Measurements from ENCODE around the gene ZNF280B.
"Not testable (repeated sequence)": the region's sequence is repeated elsewhere in the genome, so short reads cannot be mapped to it uniquely, and the experiment has no call there.

ZNF280B gene

GRCh38 chr22:22534604-22535415 is 26.3 kb upstream of the ZNF280B start:
- DNase-seq: no peak

GRCh38 chr22:22533863-22534262 is 25.3 kb upstream of the ZNF280B start:
- no peak for DNase-seq

GRCh38 chr22:22533417-22533816 is 24.9 kb upstream of the ZNF280B start:
- no peak for DNase-seq

GRCh38 chr22:22532547-22533071 is 24.1 kb upstream of the ZNF280B start:
- DNase-seq: not testable (repeated sequence)

GRCh38 chr22:22531770-22532546 is 23.4 kb upstream of the ZNF280B start:
- DNase-seq: no peak

GRCh38 chr22:22528780-22529179 is 20.2 kb upstream of the ZNF280B start:
- no peak for DNase-seq

- DNase-seq: no peak
Observed at GRCh38 chr22:22527312-22527711, 18.8 kb upstream of the ZNF280B start.

GRCh38 chr22:22526125-22526912 is 17.8 kb upstream of the ZNF280B start:
- no peak for DNase-seq

- DNase-seq: no peak
Observed at GRCh38 chr22:22523494-22523893, 15.0 kb upstream of the ZNF280B start.

- DNase-seq: no peak
Observed at GRCh38 chr22:22521631-22522030, 13.1 kb upstream of the ZNF280B start.

GRCh38 chr22:22520667-22521602 is 12.4 kb upstream of the ZNF280B start:
- DNase-seq: no peak

- no peak for DNase-seq
Observed at GRCh38 chr22:22520020-22520656, 11.6 kb upstream of the ZNF280B start, which contains the start of gene ZNF280A. ZNF280A (minus strand) TSS chr22:22520270; CDS start chr22:22515630, 4,640 bp downstream.

GRCh38 chr22:22519591-22519990 is 11.0 kb upstream of the ZNF280B start:
- DNase-seq: no peak

- no peak for DNase-seq
Observed at GRCh38 chr22:22516992-22517391, 8.4 kb upstream of the ZNF280B start.

- DNase-seq: no peak
Observed at GRCh38 chr22:22515890-22516289, 7.3 kb upstream of the ZNF280B start.

- not testable (repeated sequence) for DNase-seq
Observed at GRCh38 chr22:22514431-22514830, 5.9 kb upstream of the ZNF280B start.

- DNase-seq: no peak
Observed at GRCh38 chr22:22513619-22514018, 5.1 kb upstream of the ZNF280B start.

- no peak for DNase-seq
Observed at GRCh38 chr22:22512951-22513350, 4.4 kb upstream of the ZNF280B start.

GRCh38 chr22:22510833-22511232 is 2.3 kb upstream of the ZNF280B start:
- DNase-seq: not testable (repeated sequence)

- DNase-seq: not testable (repeated sequence)
Observed at GRCh38 chr22:22509912-22510311, 1.4 kb upstream of the ZNF280B start.

GRCh38 chr22:22507743-22508273 is 734 bp downstream of the ZNF280B start:
- DNase-seq: peak; percentile 4 to 14

All from AML-193 (cell line).